ENCODE measurements around the gene RPS14. TPM values are rescaled to one million over a fixed set of nuclear protein-coding genes. Genes with fewer than 3 reads are reported as not detected.

The RPS14 gene
- total and polyA plus RNA-seq, 10 of the 15 experiments (the other 5 are each of a cell fraction or from before 2014, with no cell fraction given): 2,295 to 4,047 (median 2,787) TPM

DNA sequence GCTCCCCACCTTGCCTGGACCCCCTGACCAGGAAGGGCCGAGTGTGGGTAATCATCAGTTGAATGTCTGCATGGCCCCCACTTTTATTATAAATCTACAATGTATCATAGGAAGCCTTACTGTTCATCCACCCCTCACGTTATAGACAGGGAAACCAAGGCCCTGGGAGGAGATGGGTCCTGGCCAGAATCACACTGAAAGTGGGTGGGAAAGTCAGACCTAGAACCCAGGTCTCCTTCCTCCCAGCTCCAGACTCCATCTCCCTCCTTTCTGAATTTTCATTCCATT, 53.9 kb downstream of the RPS14 start (continued):
- TF ChIP-seq IKZF2 (IDR thresholded peaks at IDR 0.05) (no peak), SP1 (IDR thresholded peaks at IDR 0.05; ENCODE audit: low read depth, low read length) (no peak), RELB (IDR thresholded peaks at IDR 0.05; ENCODE audit: low read depth) (no peak)

- H3K79me2 ChIP-seq (ENCODE audit: control insufficient read depth, insufficient read depth, low read length): no peaks in the 10 kb centered on the region
- H3K9me3 ChIP-seq (replicated peaks; ENCODE audit: control insufficient read depth, insufficient read depth, low read length): no peaks in the 10 kb centered on the region
- in situ Hi-C loops (cut with MboI): no loop called here
- peaks cover 10% of the 10 kb centered on the region for H3K4me1 ChIP-seq (ENCODE audit: control insufficient read depth, insufficient read depth, low read length)
- no peak for TF ChIP-seq SPI1 (IDR thresholded peaks at IDR 0.05; ENCODE audit: borderline replicate concordance, insufficient read depth, low read depth, low read length)
- TF ChIP-seq POLR2A (IDR thresholded peaks at IDR 0.05; ENCODE audit: low read depth, low read length): peak; percentile 68
- no peak for TF ChIP-seq NKRF (conservative IDR thresholded peaks at IDR 0.05)
- no peak for TF ChIP-seq SUZ12 (IDR thresholded peaks at IDR 0.05; ENCODE audit: unreplicated experiment)
- TF ChIP-seq, protein P1, sequence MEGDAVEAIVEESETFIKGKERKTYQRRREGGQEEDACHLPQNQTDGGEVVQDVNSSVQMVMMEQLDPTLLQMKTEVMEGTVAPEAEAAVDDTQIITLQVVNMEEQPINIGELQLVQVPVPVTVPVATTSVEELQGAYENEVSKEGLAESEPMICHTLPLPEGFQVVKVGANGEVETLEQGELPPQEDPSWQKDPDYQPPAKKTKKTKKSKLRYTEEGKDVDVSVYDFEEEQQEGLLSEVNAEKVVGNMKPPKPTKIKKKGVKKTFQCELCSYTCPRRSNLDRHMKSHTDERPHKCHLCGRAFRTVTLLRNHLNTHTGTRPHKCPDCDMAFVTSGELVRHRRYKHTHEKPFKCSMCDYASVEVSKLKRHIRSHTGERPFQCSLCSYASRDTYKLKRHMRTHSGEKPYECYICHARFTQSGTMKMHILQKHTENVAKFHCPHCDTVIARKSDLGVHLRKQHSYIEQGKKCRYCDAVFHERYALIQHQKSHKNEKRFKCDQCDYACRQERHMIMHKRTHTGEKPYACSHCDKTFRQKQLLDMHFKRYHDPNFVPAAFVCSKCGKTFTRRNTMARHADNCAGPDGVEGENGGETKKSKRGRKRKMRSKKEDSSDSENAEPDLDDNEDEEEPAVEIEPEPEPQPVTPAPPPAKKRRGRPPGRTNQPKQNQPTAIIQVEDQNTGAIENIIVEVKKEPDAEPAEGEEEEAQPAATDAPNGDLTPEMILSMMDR (IDR thresholded peaks at IDR 0.05 in 2 of 3, conservative IDR thresholded peaks at IDR 0.05 in 1 of 3; ENCODE audit: control insufficient read depth in 2 of 3, extremely low read depth in 1 of 3, insufficient read depth in 1 of 3, low read depth in 3 of 3, low read length in 3 of 3): peak in 2 of 3 experiments; percentile 25 to 27; a peak in 3 of 6 replicates
- TF ChIP-seq POLR2AphosphoS2 (IDR thresholded peaks at IDR 0.05; ENCODE audit: low read depth, low read length): 0 out of 2 replicates have a peak, but pooled peaks have one; percentile 19
- WGBS (ENCODE audit: insufficient coverage, insufficient replicate concordance, low lambda C conversion rate, missing lambda C conversion rate): 84% methylated on average over 13 of the region's 13 CpGs
- H3K27ac ChIP-seq (ENCODE audit: control insufficient read depth, insufficient read depth): no peak overlapping the region
- BruUV-seq (replicated peaks): no TSS peak
- H3K9ac ChIP-seq (ENCODE audit: control insufficient read depth, insufficient read depth, low read length): no peak overlapping the region
- no peak for ATAC-seq
- intact Hi-C loops (cut with micrococcal nuclease; ENCODE audit: unreplicated experiment): no loop called here
- H4K20me1 ChIP-seq (ENCODE audit: control insufficient read depth, insufficient read depth): peaks cover 3% of the 10 kb centered on the region; the same call in 1 of the 2 replicates
- no peak overlapping the region for H3K4me2 ChIP-seq (ENCODE audit: control insufficient read depth, insufficient read depth)
- ChIA-PET RAD21 (ENCODE audit: unreplicated experiment) (interaction anchor here (8.6 kb wide), 1 partner anchor 39 kb away, joined by 115 read pairs; no protein-coding TSS in a partner anchor), CTCF (interaction anchor here (0.6 to 14.0 kb wide), 5 partner anchors 10 to 1354 kb away, joined by 3 to 274 read pairs (median 3); no protein-coding TSS in a partner anchor), POLR2A (interaction anchor here (0.6 to 1.1 kb wide), 4 partner anchors 8 to 317 kb away, joined by 3 read pairs; no protein-coding TSS in a partner anchor), SMC1A (ENCODE audit: uncharacterized antibody, unreplicated experiment) (interaction anchor here (1.1 to 8.1 kb wide), 2 partner anchors 11 to 39 kb away, joined by 3 to 127 read pairs; no protein-coding TSS in a partner anchor)
- DNase-seq (ENCODE audit: low read depth, low spot score): no peak
- H3K36me3 ChIP-seq (ENCODE audit: control insufficient read depth in 2 of 2, insufficient read depth in 2 of 2, low read length in 1 of 2): peaks cover 35 to 44% of the 10 kb centered on the region in 2 experiments
- FAIRE-seq: no peak
- no peaks in the 10 kb centered on the region for H3K27me3 ChIP-seq (replicated peaks in 1 of 2; ENCODE audit: control insufficient read depth in 2 of 2, insufficient read depth in 2 of 2, low read length in 1 of 2)
- no peak overlapping the region for H2AFZ ChIP-seq (ENCODE audit: control insufficient read depth, low read depth, low read length)
- H3K4me3 ChIP-seq: no peak overlapping the region
Observed at GRCh38 chr5:150394912-150395687, 54.4 kb downstream of the RPS14 start.

Data from GM12878 (cell line).